OCI-M1 (cell line): ENCODE data around the gene NLRP13.
"Not testable (repeated sequence)": the region's sequence is repeated elsewhere in the genome, so short reads cannot be mapped to it uniquely, and the experiment has no call there.

Experiments
- DNase-seq: peaks from one replicate; lab custom pipeline; 2025; lab: John Stamatoyannopoulos, UW

NLRP13 gene

DNA sequence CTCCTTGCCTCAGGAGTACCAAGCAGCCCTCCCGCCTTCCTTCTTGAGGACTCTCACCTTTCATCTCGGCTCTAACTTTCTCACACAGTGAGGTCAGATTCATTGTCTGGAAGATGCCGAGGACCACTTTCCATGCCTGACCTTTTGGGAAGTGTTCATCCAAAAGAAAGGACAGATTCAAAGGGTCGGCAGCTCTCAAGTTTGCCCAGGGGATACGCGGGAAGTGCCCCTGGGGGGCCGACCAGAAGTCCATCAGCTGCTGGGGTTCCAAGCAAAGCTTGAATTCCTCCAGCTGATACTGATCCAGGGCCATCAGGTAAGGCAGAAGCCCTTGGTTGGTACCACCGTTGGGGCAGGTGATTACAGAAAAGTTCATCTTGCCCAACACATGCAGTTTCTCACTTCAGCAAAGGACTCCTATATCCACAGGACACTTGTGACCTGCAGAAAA is at the start of gene NLRP13:
Gene NLRP13, minus strand, starts transcription at position 401 of the 451 bp plus-strand sequence. Its CDS starts 25 bp downstream, at position 376.
- DNase-seq, result no peak

- DNase-seq, result no peak
Measured at GRCh38 chr19:55980415-55980814, 48.3 kb upstream of the NLRP13 start.

GRCh38 chr19:55973982-55974381 is 41.8 kb upstream of the NLRP13 start:
- peak; percentile 33 for DNase-seq

- no peak for DNase-seq
Measured at GRCh38 chr19:55962186-55962585, 30.1 kb upstream of the NLRP13 start.

GRCh38 chr19:55959996-55960675 is 28.0 kb upstream of the NLRP13 start:
- DNase-seq, result no peak

- DNase-seq, result no peak
Measured at GRCh38 chr19:55958356-55958755, 26.2 kb upstream of the NLRP13 start.

GRCh38 chr19:55956431-55956830 is 24.3 kb upstream of the NLRP13 start:
- no peak for DNase-seq

GRCh38 chr19:55950566-55950965 is 18.4 kb upstream of the NLRP13 start:
- not testable (repeated sequence) for DNase-seq

DNA sequence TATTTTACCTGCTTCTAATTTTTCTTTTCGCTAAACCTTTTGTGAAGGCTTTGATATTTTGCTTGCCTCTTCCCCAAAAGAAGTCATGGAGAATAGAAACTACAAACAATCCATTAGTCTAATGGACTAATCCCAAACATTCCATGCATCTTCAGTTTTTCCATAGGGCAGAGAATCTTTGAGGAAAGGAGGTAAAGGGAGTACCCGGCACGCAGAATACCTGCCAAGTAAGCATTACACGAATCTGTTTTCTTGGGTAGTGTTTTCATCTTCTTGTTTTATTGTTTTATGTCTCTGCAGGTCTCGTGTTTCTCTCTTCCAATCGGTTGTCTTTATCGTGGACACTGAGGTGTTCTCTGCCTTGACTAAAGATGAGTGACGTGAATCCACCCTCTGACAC is 15.4 kb upstream of the NLRP13 start, which contains the start of gene NLRP8:
Gene NLRP8, plus strand, starts transcription at position 301 of the 400 bp plus-strand sequence.
- DNase-seq, result no peak

DNA sequence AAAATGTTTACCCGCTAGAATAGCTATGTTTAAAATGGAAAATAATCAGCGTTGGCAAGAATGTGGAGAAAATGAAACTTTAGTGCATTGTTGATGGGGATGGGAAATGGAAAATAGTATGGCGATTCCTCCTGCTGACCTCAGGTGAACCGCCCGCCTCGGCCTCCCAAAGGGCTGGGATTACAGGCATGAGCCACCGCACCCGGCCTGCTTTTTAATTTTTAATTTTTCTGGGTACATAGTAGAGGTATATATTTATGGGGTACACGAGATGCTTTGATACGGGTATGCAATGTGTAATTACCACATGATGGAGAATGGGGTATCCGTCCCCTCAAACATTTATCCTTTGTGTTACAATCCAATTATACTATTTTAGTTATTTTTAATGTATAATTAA is 8.2 kb upstream of the NLRP13 start:
- no peak for DNase-seq

- no peak for DNase-seq
Measured at GRCh38 chr19:55939206-55939605, 7.1 kb upstream of the NLRP13 start.

GRCh38 chr19:55935206-55935605 is 3.1 kb upstream of the NLRP13 start:
- no peak for DNase-seq

- DNase-seq, result no peak
Measured at GRCh38 chr19:55930996-55931515, 1.1 kb downstream of the NLRP13 start.

- DNase-seq, result not testable (repeated sequence)
Measured at GRCh38 chr19:55929258-55929657, 2.9 kb downstream of the NLRP13 start.

GRCh38 chr19:55927991-55928390 is 4.1 kb downstream of the NLRP13 start:
- no peak for DNase-seq

GRCh38 chr19:55923556-55923955 is 8.6 kb downstream of the NLRP13 start:
- DNase-seq, result no peak

GRCh38 chr19:55913643-55914268 is 18.4 kb downstream of the NLRP13 start:
- DNase-seq, result peak; percentile 42

DNA sequence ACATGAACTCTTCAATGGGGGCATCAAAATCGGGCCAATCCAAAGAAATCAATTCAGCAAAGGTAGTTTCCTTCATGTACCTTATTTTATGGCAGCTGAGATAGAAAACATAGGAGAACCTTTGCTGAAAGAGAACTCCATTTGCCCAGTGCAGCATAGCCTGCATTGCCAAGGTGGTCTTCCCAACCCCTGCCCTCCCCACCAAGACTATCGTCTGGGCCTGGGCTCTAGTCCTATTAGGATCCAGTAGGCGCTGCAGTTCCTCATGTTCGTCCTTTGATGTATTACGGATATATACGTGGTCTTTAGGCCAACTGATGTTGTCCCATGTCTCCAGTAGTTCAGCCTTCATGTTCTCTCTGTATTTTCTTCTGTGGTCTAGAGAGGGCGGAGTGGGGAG is 19.2 kb downstream of the NLRP13 start:
- DNase-seq, result no peak

GRCh38 chr19:55909801-55910200 is 22.3 kb downstream of the NLRP13 start:
- no peak for DNase-seq

DNA sequence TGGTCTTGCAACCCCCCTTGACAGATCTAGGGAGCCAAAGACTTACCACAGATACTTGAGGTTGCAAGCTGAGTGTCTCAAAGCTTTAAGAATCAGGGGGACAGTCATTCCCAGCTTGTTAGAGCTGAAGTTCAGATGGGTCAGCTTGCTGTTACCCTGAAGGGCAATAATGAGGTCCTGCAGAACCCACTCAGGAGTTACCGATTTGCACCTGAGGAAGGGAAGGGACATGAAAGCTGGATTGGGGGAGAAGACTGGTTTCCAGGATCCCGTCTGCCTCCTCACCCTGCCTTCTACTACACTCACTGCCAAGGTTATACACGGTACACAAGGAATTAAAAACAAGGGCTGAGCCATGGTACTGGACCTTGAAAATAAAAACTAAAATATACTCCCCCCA is 24.4 kb downstream of the NLRP13 start:
- DNase-seq, result no peak

DNA sequence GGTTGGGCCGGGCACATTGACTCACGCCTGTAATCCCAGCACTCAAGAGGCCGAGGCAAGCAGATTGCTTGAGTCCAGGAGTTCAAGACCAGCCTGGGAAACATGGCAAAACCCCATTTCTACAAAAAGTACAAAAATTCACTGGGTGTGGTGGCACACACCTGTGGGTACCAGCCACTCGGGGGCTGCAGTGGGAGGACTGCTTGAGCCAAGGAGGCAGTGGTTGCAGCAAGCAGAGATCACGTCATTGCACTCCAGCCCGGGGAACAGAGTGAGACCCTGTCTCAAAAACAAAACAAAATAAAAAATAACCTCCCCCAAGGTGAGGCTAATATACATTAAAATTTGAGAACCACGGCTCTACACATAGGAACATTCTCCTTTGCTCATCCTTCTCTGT is 24.9 kb downstream of the NLRP13 start:
- no peak for DNase-seq

- DNase-seq, result no peak
Measured at GRCh38 chr19:55902080-55902751, 29.9 kb downstream of the NLRP13 start.
